Activated CD8-positive, alpha-beta T cell treated with anti-CD3 and anti-CD28 coated beads for 36 hours (primary cell): Measurements from ENCODE around the gene RNH1. TPM values are rescaled to one million over a fixed set of nuclear protein-coding genes. Genes with fewer than 3 reads are reported as not detected.

Source experiments
- ATAC-seq: fragments of 200-7000 bp; cut with Tn5 transposase; one replicate; pipeline ENCODE4 v1.10.0; 2021; ENCODE audit warnings: mild to moderate bottlenecking, moderate library complexity
- CTCF ChIA-PET: fragments of 350-600 bp; sonication (Branson Sonifier 250); formaldehyde crosslinking; loops from one replicate; lab custom pipeline; 2021; ENCODE audit warnings: antibody characterized with exemption; lab: Charles Lee
- POLR2A ChIA-PET: fragments of 350-600 bp; sonication (Branson Sonifier 250); formaldehyde crosslinking; loops from one replicate; lab custom pipeline; 2021; ENCODE audit warnings: antibody characterized with exemption; lab: Charles Lee
- DNase-seq: peaks from one replicate; pipeline ENCODE4 v3.0.0-alpha.2; 2020
- H3K27ac Mint-ChIP-seq: one replicate; pipeline ENCODE4 v1.8.0; 2021; ENCODE audit warnings: mild to moderate bottlenecking, mixed read lengths
- H3K27me3 Mint-ChIP-seq: one replicate; pipeline ENCODE4 v1.8.0; 2021; ENCODE audit warnings: mixed read lengths
- H3K36me3 Mint-ChIP-seq: one replicate; pipeline ENCODE4 v1.8.0; 2021; ENCODE audit warnings: low read depth, mixed read lengths
- H3K4me1 Mint-ChIP-seq: one replicate; pipeline ENCODE4 v1.8.0; 2021; ENCODE audit warnings: low read depth, mixed read lengths
- H3K4me3 Mint-ChIP-seq: one replicate; pipeline ENCODE4 v1.8.0; 2021; ENCODE audit warnings: mild to moderate bottlenecking, moderate library complexity, mixed read lengths
- H3K9me3 Mint-ChIP-seq: one replicate; pipeline ENCODE4 v1.8.0; 2021; ENCODE audit warnings: mixed read lengths
- intact Hi-C: fragments of 100-400 bp; cut with micrococcal nuclease; formaldehyde crosslinking; loops from one replicate; pipeline ENCODE4 v1.10.0; 2022
- total RNA-seq, 2 experiments: library from RNA; stranded (reverse); gene quantifications; one replicate each; pipeline ENCODE4 v1.2.3, GENCODE V29; 2021
- TF ChIP-seq, protein P1 (sequence below): fragments of 200-600 bp; IDR thresholded peaks from one replicate; pipeline ENCODE4 v1.8.0; 2022; ENCODE audit warnings: antibody characterized with exemption, mild to moderate bottlenecking

RNH1 gene
- total RNA-seq, 2 experiments from 2014 or later = 105 to 110 TPM

DNA sequence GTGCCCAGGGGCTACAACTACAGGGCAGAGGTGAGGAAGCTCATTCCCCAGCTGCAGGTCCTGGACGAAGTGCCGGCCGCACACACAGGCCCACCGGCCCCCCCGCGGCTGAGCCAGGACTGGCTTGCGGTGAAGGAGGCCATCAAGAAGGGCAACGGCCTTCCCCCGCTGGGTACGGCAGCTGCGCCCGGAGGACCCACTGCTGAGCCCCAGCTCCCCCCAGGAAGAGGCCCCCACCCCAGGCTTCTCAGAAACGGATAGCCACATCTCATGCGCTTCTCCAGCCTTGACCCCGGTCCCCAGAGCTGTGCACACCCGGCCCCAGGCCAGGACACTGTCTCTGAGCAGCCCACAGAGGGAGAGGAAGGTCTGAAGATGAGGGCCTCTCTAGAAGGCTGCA lies 44.1 kb upstream of the RNH1 start:
- Mint-ChIP-seq H3K4me1 (no peaks in the 10 kb centered on the region), H3K27me3 (no peaks in the 10 kb centered on the region), H3K9me3 (no peaks in the 10 kb centered on the region), H3K4me3 (no peak overlapping the region), H3K27ac (no peak overlapping the region), H3K36me3 (no peaks in the 10 kb centered on the region)
- intact Hi-C loops = no loop called here
- ATAC-seq = no peak
- no peak for DNase-seq
- TF ChIP-seq, protein P1, sequence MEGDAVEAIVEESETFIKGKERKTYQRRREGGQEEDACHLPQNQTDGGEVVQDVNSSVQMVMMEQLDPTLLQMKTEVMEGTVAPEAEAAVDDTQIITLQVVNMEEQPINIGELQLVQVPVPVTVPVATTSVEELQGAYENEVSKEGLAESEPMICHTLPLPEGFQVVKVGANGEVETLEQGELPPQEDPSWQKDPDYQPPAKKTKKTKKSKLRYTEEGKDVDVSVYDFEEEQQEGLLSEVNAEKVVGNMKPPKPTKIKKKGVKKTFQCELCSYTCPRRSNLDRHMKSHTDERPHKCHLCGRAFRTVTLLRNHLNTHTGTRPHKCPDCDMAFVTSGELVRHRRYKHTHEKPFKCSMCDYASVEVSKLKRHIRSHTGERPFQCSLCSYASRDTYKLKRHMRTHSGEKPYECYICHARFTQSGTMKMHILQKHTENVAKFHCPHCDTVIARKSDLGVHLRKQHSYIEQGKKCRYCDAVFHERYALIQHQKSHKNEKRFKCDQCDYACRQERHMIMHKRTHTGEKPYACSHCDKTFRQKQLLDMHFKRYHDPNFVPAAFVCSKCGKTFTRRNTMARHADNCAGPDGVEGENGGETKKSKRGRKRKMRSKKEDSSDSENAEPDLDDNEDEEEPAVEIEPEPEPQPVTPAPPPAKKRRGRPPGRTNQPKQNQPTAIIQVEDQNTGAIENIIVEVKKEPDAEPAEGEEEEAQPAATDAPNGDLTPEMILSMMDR = no peak
- ChIA-PET POLR2A (interaction anchor here (0.6 to 0.9 kb wide), 3 partner anchors 14 to 60 kb away, joined by 3 to 4 read pairs (median 3); partner anchors contain the start of gene LRRC56), CTCF (interaction anchor here (1.4 kb wide), 1 partner anchor 172 kb away, joined by 4 read pairs; no protein-coding TSS in a partner anchor)

DNA sequence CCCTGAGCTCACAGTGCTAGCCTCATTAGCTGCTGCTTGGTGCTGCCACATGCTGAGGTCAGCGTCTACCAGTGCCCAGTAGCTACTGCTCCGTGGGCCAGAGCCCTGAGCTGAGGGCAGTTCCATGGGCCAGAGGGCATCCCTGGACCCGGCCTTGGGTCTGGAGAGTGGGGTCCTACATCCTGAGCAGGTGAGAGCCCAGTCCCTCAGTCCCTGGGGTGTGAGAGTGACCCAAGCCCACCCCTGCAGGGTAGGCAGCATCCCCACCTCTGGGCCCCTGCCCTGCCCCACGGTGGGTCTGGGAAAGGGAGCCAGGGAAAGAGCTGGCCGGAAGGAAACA lies 43.7 kb upstream of the RNH1 start:
- Mint-ChIP-seq H3K27ac (no peak overlapping the region), H3K9me3 (no peaks in the 10 kb centered on the region), H3K27me3 (no peaks in the 10 kb centered on the region), H3K4me3 (no peak overlapping the region), H3K4me1 (no peaks in the 10 kb centered on the region), H3K36me3 (no peaks in the 10 kb centered on the region)
- DNase-seq = no peak
- CTCF ChIA-PET = no interaction called here
- no peak for ATAC-seq
- intact Hi-C loops = no loop called here
- POLR2A ChIA-PET = interaction anchor here (0.6 kb wide), 1 partner anchor 42 kb away, joined by 3 read pairs; no protein-coding TSS in a partner anchor
- TF ChIP-seq, protein P1 = no peak

DNA sequence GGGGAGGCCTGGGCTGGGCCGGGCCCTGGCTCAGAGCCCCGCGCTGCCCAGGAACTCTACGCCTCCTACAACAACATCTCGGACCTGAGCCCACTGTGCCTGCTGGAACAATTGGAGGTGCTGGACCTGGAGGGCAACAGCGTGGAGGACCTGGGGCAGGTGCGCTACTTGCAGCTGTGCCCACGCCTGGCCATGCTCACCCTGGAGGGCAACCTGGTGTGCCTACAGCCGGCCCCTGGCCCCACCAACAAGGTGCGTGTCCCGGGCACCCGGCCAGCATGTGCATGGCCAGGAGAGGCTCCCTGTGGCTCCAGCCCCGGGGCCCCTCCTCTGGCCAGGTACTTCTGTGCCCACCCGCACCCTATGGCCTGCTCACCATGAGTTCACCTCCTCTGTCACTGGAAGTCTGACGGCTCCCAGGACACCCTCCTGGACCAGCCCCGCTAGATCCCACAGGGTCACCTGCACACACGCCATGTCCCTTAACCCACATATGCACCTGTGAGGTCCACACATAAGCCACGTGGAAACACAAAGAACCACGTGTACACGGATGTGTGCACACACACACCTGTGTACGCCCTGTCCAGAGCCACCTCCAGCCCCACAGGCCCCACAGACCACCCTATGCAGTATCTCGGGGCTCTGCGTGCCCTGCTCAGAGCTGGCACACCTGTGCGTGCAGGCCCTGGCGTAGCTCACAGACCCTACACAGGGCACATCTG lies 43.1 kb upstream of the RNH1 start:
- TF ChIP-seq, protein P1 = no peak
- H3K36me3 Mint-ChIP-seq = no peaks in the 10 kb centered on the region
- H3K27ac Mint-ChIP-seq = no peak overlapping the region
- H3K9me3 Mint-ChIP-seq = no peaks in the 10 kb centered on the region
- no peak for ATAC-seq
- H3K4me3 Mint-ChIP-seq = no peak overlapping the region
- no peak for DNase-seq
- POLR2A ChIA-PET = interaction anchor here (0.6 kb wide), 1 partner anchor 43 kb away, joined by 3 read pairs; no protein-coding TSS in a partner anchor
- no peaks in the 10 kb centered on the region for H3K4me1 Mint-ChIP-seq
- intact Hi-C loops = no loop called here
- H3K27me3 Mint-ChIP-seq = no peaks in the 10 kb centered on the region
- CTCF ChIA-PET = no interaction called here

DNA sequence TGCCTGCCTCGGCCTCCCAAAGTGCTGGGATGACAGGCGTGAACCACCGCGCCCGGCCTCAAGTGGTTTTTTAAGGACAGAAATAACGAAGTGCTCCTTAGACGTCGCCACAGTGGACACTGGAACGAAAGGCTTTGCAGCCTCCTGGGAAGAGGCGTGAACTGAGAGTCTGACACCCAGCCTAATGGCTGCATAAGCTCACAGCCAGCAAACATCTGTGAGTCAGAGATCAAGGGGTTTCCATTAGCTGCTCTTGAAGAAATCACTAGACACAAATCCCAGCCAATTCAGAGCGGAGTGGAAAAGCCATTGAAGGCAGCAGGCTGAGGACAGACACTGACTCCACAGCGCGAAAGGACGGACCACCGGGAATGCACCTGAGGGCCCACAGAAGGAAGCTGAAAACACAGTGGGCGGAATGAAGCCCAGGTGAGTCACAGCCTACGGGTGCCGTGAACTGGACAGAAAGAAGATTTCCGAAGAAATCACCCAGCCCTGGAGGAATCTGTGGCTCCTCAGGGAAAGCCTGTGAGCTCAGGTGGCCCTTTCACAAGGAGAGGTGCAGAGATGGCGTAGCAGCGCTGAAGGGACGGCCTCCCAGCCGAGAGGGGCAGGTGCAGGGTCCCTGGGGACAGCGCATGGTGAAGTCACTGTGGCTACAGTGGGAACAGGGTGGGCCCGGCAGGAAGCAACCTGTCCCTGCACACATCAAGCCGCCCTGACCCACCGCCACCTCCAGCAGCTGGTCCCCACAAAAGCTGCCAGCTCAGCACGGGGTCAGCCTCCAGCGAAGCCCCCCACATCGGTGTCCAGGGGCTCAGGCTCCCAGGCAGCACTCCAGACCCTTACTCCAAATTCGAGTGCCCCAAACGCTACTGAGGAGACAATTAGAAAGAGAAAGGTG lies 41.9 kb upstream of the RNH1 start:
- Mint-ChIP-seq H3K27ac (no peak overlapping the region), H3K4me3 (no peak overlapping the region), H3K27me3 (no peaks in the 10 kb centered on the region), H3K36me3 (no peaks in the 10 kb centered on the region), H3K4me1 (no peaks in the 10 kb centered on the region), H3K9me3 (no peaks in the 10 kb centered on the region)
- no peak for DNase-seq
- no peak for ATAC-seq
- TF ChIP-seq, protein P1 = no peak
- POLR2A ChIA-PET = no interaction called here
- intact Hi-C loops = no loop called here
- CTCF ChIA-PET = no interaction called here
